Keratinocyte (primary cell): Measurements from ENCODE around the gene NFATC2. TPM values are rescaled to one million over a fixed set of nuclear protein-coding genes. Genes with fewer than 3 reads are reported as not detected.

Experiments
- DNase-seq: peaks from one replicate; pipeline ENCODE4 v3.0.0-alpha.2; 2011; ENCODE audit warnings: low read depth, missing footprints, low spot score
- FAIRE-seq: peaks from 2 replicates; lab custom pipeline; 2011; peaks lifted over from hg19 to GRCh38; lab: Jason Lieb, UNC
- H2AFZ ChIP-seq: 2 replicates; pipeline ENCODE4 v1.6.0; 2012; ENCODE audit warnings: low read length, control low read depth, inconsistent platforms; ENCODE audit not compliant: control insufficient read depth
- H3K27ac ChIP-seq: 2 replicates; pipeline ENCODE4 v1.5.1; 2011; ENCODE audit warnings: low read length; ENCODE audit not compliant: control insufficient read depth, insufficient read depth
- H3K27me3 ChIP-seq: 3 replicates; pipeline ENCODE4 v1.6.0; 2011; ENCODE audit warnings: low read length; ENCODE audit not compliant: control insufficient read depth, insufficient read depth; ENCODE audit errors: extremely low read depth
- H3K36me3 ChIP-seq, 2 experiments: 2 replicates in 1 of 2; 3 replicates in 1 of 2; pipeline ENCODE4 v1.5.1; 2011; ENCODE audit warnings: low read length in 2 of 2, mild to moderate bottlenecking in 1 of 2; ENCODE audit not compliant: control insufficient read depth in 2 of 2, insufficient read depth in 2 of 2; ENCODE audit errors: extremely low read depth in 1 of 2
- H3K4me1 ChIP-seq: 3 replicates; pipeline ENCODE4 v1.5.1; 2011; ENCODE audit warnings: low read length; ENCODE audit not compliant: control insufficient read depth, insufficient read depth; ENCODE audit errors: extremely low read depth
- H3K4me2 ChIP-seq: 3 replicates; pipeline ENCODE4 v1.6.0; 2011; ENCODE audit warnings: low read depth, low read length; ENCODE audit not compliant: control insufficient read depth, insufficient read depth; ENCODE audit errors: extremely low read depth
- H3K4me3 ChIP-seq, 3 experiments: fragments of 200-600 bp in 1 of 3; sonication (generic) in 1 of 3; 2 replicates in 2 of 3; 3 replicates in 1 of 3; pipeline ENCODE4 v1.5.1; 2011 to 2016; ENCODE audit warnings: low read length in 3 of 3, mild to moderate bottlenecking in 3 of 3, control low read depth in 2 of 3, inconsistent platforms in 1 of 3, low read depth in 1 of 3, mixed read lengths in 1 of 3, mixed run types in 1 of 3, moderate library complexity in 1 of 3; ENCODE audit not compliant: control insufficient read depth in 2 of 3, insufficient read depth in 2 of 3; ENCODE audit errors: extremely low read depth in 1 of 3
- H3K79me2 ChIP-seq: 2 replicates; pipeline ENCODE4 v1.6.0; 2012; ENCODE audit warnings: low read length; ENCODE audit not compliant: control insufficient read depth, insufficient read depth
- H3K9ac ChIP-seq: 3 replicates; pipeline ENCODE4 v1.6.0; 2011; ENCODE audit warnings: low read length; ENCODE audit not compliant: control insufficient read depth, insufficient read depth; ENCODE audit errors: extremely low read depth
- H3K9me1 ChIP-seq: 3 replicates; pipeline ENCODE4 v1.6.0; 2011; ENCODE audit warnings: low read length; ENCODE audit not compliant: control insufficient read depth, insufficient read depth; ENCODE audit errors: extremely low read depth
- H3K9me3 ChIP-seq: 2 replicates; pipeline ENCODE4 v1.5.1; 2012; ENCODE audit warnings: low read depth, low read length; ENCODE audit not compliant: control insufficient read depth
- H4K20me1 ChIP-seq: 3 replicates; pipeline ENCODE4 v1.6.0; 2011; ENCODE audit warnings: low read length; ENCODE audit not compliant: control insufficient read depth, insufficient read depth; ENCODE audit errors: extremely low read depth
- EZH2 ChIP-seq: IDR thresholded peaks from one replicate; pipeline ENCODE4 v1.6.1; 2012; ENCODE audit warnings: inconsistent platforms, mild to moderate bottlenecking, low read length, moderate library complexity
- dilution Hi-C: fragments of 300-500 bp; cut with MboI; formaldehyde crosslinking; loops from one replicate; pipeline ENCODE4 v1.7.0; 2020; ENCODE audit warnings: low sequenced_read_pairs; ENCODE audit not compliant: extremely low pct_ligation_motif_present
- polyA plus RNA-seq, 5 experiments: library from polyadenylated mRNA; depleted of rRNA in 3 of 5; stranded (reverse) in 3 of 5; stranded (forward) in 1 of 5; unstranded in 1 of 5; fragments of >200 nt; gene quantifications; 1 replicate in 1 of 5; 2 replicates in 3 of 5; 3 replicates in 1 of 5; pipeline versions ENCODE4 v1.2.1 to v1.2.3, GENCODE V29; 2011 to 2012; ENCODE audit warnings: missing spikeins in 2 of 5, low read depth in 1 of 5, low replicate concordance in 1 of 5
- TF ChIP-seq, protein P1 (sequence below), 3 experiments: IDR thresholded peaks in 1 of 3; conservative IDR thresholded peaks in 1 of 3; optimal IDR thresholded peaks in 1 of 3; 2 replicates in 2 of 3; 3 replicates in 1 of 3; pipeline versions ENCODE3 to v1.5.1; 2011; ENCODE audit warnings: low read length in 3 of 3, mild to moderate bottlenecking in 3 of 3, moderate library complexity in 2 of 3, control low read depth in 1 of 3, inconsistent platforms in 1 of 3; ENCODE audit not compliant: insufficient read depth in 2 of 3; ENCODE audit errors: extremely low read depth in 1 of 3

The NFATC2 gene
- polyA plus RNA-seq, 1 donor (not counting 4 experiments of a cell fraction or from before 2014, with no cell fraction given) = 0.05 TPM

DNA sequence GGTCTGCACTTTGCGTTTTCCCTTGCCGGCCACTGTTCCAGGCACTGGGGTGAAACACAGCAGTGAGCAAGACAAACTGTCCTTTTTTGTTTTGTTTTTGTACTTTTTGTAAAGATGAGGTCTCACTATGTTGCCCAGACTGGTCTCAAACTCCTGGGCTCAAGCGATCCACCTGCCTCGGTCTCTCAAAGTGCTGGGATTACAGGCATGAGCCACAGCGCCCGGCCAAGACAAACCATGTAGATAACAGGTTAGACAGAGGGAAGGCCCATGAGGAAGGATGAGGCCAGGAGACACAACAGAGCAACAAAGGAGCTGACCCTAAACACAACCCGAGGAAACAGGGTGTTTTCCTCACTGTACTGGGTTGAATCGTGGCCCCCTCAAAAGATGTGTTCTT, 165.4 kb downstream of the NFATC2 start:
- no peak overlapping the region for H3K9ac ChIP-seq
- FAIRE-seq (no peak), DNase-seq (no peak)
- H3K4me2 ChIP-seq = no peak overlapping the region
- no peak overlapping the region for H2AFZ ChIP-seq
- no peak overlapping the region for H3K27ac ChIP-seq
- TF ChIP-seq, protein P1, sequence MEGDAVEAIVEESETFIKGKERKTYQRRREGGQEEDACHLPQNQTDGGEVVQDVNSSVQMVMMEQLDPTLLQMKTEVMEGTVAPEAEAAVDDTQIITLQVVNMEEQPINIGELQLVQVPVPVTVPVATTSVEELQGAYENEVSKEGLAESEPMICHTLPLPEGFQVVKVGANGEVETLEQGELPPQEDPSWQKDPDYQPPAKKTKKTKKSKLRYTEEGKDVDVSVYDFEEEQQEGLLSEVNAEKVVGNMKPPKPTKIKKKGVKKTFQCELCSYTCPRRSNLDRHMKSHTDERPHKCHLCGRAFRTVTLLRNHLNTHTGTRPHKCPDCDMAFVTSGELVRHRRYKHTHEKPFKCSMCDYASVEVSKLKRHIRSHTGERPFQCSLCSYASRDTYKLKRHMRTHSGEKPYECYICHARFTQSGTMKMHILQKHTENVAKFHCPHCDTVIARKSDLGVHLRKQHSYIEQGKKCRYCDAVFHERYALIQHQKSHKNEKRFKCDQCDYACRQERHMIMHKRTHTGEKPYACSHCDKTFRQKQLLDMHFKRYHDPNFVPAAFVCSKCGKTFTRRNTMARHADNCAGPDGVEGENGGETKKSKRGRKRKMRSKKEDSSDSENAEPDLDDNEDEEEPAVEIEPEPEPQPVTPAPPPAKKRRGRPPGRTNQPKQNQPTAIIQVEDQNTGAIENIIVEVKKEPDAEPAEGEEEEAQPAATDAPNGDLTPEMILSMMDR (optimal IDR thresholded peaks at IDR 0.05 in 1 of 3, IDR thresholded peaks at IDR 0.05 in 1 of 3, conservative IDR thresholded peaks at IDR 0.05 in 1 of 3; ENCODE audit: extremely low read depth in 1 of 3, insufficient read depth in 2 of 3, low read length in 3 of 3) = no peak
- no peak for TF ChIP-seq EZH2
- H3K27me3 ChIP-seq = peaks cover 8% of the 10 kb centered on the region
- H3K79me2 ChIP-seq = no peaks in the 10 kb centered on the region
- dilution Hi-C loops = no loop called here
- H3K9me1 ChIP-seq = no peaks in the 10 kb centered on the region
- H3K4me1 ChIP-seq = no peaks in the 10 kb centered on the region
- no peak overlapping the region for H3K4me3 ChIP-seq
- H4K20me1 ChIP-seq = no peaks in the 10 kb centered on the region
- no peaks in the 10 kb centered on the region for H3K9me3 ChIP-seq
- H3K36me3 ChIP-seq = no peaks in the 10 kb centered on the region

DNA sequence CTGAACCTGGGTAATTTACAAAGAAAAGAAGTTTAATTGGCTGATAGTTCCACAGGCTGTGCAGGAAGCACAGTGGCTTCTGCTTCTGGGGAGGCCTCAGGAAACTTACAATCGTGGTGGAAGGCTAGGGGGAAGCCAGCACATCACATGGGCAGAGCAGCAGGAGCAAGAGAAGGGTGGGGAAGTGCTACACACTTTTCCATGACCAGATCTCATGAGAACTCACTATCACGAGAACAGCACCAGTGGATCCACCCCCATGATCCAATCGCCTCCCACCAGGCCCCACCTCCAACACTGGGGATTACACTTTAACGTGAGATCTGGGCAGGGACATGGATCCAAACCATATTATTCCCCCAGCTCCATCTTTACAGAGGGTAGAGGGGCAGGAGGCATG, 166.4 kb downstream of the NFATC2 start:
- H3K36me3 ChIP-seq = no peaks in the 10 kb centered on the region
- H2AFZ ChIP-seq = no peak overlapping the region
- TF ChIP-seq, protein P1 (optimal IDR thresholded peaks at IDR 0.05 in 1 of 3, IDR thresholded peaks at IDR 0.05 in 1 of 3, conservative IDR thresholded peaks at IDR 0.05 in 1 of 3; ENCODE audit: extremely low read depth in 1 of 3, insufficient read depth in 2 of 3, low read length in 3 of 3) = no peak
- no peak for TF ChIP-seq EZH2
- H3K4me1 ChIP-seq = no peaks in the 10 kb centered on the region
- H3K79me2 ChIP-seq = no peaks in the 10 kb centered on the region
- no peaks in the 10 kb centered on the region for H3K9me1 ChIP-seq
- no peak overlapping the region for H3K27ac ChIP-seq
- dilution Hi-C loops = no loop called here
- no peak overlapping the region for H3K4me3 ChIP-seq
- H3K27me3 ChIP-seq = peaks cover 3% of the 10 kb centered on the region
- no peaks in the 10 kb centered on the region for H3K9me3 ChIP-seq
- FAIRE-seq (no peak), DNase-seq (no peak)
- no peak overlapping the region for H3K9ac ChIP-seq
- H3K4me2 ChIP-seq = no peak overlapping the region
- no peaks in the 10 kb centered on the region for H4K20me1 ChIP-seq
